Activated T-cell treated with anti-CD3 and anti-CD28 coated beads for 1 hour (primary cell): ENCODE measurements around the gene PKD1.
"Not testable (repeated sequence)": the region's sequence is repeated elsewhere in the genome, so short reads cannot be mapped to it uniquely, and the experiment has no call there.

ENCODE experiments used
- DNase-seq: peaks from one replicate; pipeline ENCODE4 v3.0.0-alpha.2; 2020; ENCODE audit warnings: low read depth

The PKD1 gene

GRCh38 chr16:2123706-2124376 is 11.9 kb downstream of the PKD1 start:
- DNase-seq, result not testable (repeated sequence)

GRCh38 chr16:2122934-2123683 is 12.6 kb downstream of the PKD1 start:
- DNase-seq, result not testable (repeated sequence)

GRCh38 chr16:2122429-2122828 is 13.3 kb downstream of the PKD1 start:
- no peak for DNase-seq

GRCh38 chr16:2121853-2122252 is 13.8 kb downstream of the PKD1 start:
- no peak for DNase-seq

- not testable (repeated sequence) for DNase-seq
These were observed 14.4 kb downstream of the PKD1 start for GRCh38 chr16:2121325-2121724.

- DNase-seq, result not testable (repeated sequence)
These were observed 17.6 kb downstream of the PKD1 start for GRCh38 chr16:2117960-2118722.

- DNase-seq, result not testable (repeated sequence)
These were observed 18.4 kb downstream of the PKD1 start for GRCh38 chr16:2117341-2117740.

- DNase-seq, result not testable (repeated sequence)
These were observed 19.3 kb downstream of the PKD1 start for GRCh38 chr16:2116428-2116827.

GRCh38 chr16:2115591-2115973 is 20.1 kb downstream of the PKD1 start:
- DNase-seq, result no peak

- not testable (repeated sequence) for DNase-seq
These were observed 20.7 kb downstream of the PKD1 start for GRCh38 chr16:2114885-2115590.

- DNase-seq, result not testable (repeated sequence)
These were observed 21.5 kb downstream of the PKD1 start for GRCh38 chr16:2114225-2114624.

GRCh38 chr16:2112539-2113106 is 23.1 kb downstream of the PKD1 start:
- not testable (repeated sequence) for DNase-seq

GRCh38 chr16:2111412-2112335 is 24.0 kb downstream of the PKD1 start:
- not testable (repeated sequence) for DNase-seq

- not testable (repeated sequence) for DNase-seq
These were observed 24.7 kb downstream of the PKD1 start for GRCh38 chr16:2111009-2111353.

- DNase-seq, result not testable (repeated sequence)
These were observed 25.2 kb downstream of the PKD1 start for GRCh38 chr16:2110332-2111008.

- not testable (repeated sequence) for DNase-seq
These were observed 25.8 kb downstream of the PKD1 start for GRCh38 chr16:2109872-2110271.

- DNase-seq, result not testable (repeated sequence)
These were observed 26.5 kb downstream of the PKD1 start for GRCh38 chr16:2109271-2109580.

- DNase-seq, result not testable (repeated sequence)
These were observed 27.0 kb downstream of the PKD1 start for GRCh38 chr16:2108446-2109270.

GRCh38 chr16:2107791-2108125 is 27.9 kb downstream of the PKD1 start:
- DNase-seq, result not testable (repeated sequence)
